Left hindlimb (tissue), 1 donor: Measurements from ENCODE around the gene SCNN1G.
"Not testable (repeated sequence)": the region's sequence is repeated elsewhere in the genome, so short reads cannot be mapped to it uniquely, and the experiment has no call there.

Experiments used
- DNase-seq: peaks from one replicate; pipeline ENCODE4 v3.0.0-alpha.2; 2018

Gene SCNN1G

GRCh38 chr16:23182679-23183542 is at the start of gene SCNN1G:
SCNN1G (plus strand) TSS chr16:23182745; CDS start chr16:23186272, 3,527 bp downstream.
- DNase-seq, result no peak

GRCh38 chr16:23132775-23133463 is 49.6 kb upstream of the SCNN1G start:
- no peak for DNase-seq

GRCh38 chr16:23134274-23134673 is 48.3 kb upstream of the SCNN1G start:
- no peak for DNase-seq

- no peak for DNase-seq
Measured at GRCh38 chr16:23137256-23137655, 45.3 kb upstream of the SCNN1G start.

GRCh38 chr16:23137818-23138217 is 44.7 kb upstream of the SCNN1G start:
- no peak for DNase-seq

- no peak for DNase-seq
Measured at GRCh38 chr16:23140107-23140506, 42.4 kb upstream of the SCNN1G start.

- no peak for DNase-seq
Measured at GRCh38 chr16:23141033-23141432, 41.5 kb upstream of the SCNN1G start.

GRCh38 chr16:23141500-23141899 is 41.0 kb upstream of the SCNN1G start:
- DNase-seq, result no peak

GRCh38 chr16:23141959-23142740 is 40.4 kb upstream of the SCNN1G start:
- no peak for DNase-seq

GRCh38 chr16:23143391-23143790 is 39.2 kb upstream of the SCNN1G start:
- DNase-seq, result no peak

GRCh38 chr16:23144393-23144792 is 38.2 kb upstream of the SCNN1G start:
- not testable (repeated sequence) for DNase-seq

- no peak for DNase-seq
Measured at GRCh38 chr16:23145186-23145585, 37.4 kb upstream of the SCNN1G start.

GRCh38 chr16:23145608-23146007 is 36.9 kb upstream of the SCNN1G start:
- DNase-seq, result no peak

- no peak for DNase-seq
Measured at GRCh38 chr16:23146877-23147601, 35.5 kb upstream of the SCNN1G start.

- DNase-seq, result no peak
Measured at GRCh38 chr16:23147666-23148065, 34.9 kb upstream of the SCNN1G start.

- DNase-seq, result no peak
Measured at GRCh38 chr16:23148166-23148512, 34.4 kb upstream of the SCNN1G start.

GRCh38 chr16:23148513-23149266 is 33.9 kb upstream of the SCNN1G start:
- DNase-seq, result peak; percentile 68

- peak; percentile 96 for DNase-seq
Measured at GRCh38 chr16:23149267-23149992, 33.1 kb upstream of the SCNN1G start, which contains the start of gene USP31. USP31 (minus strand) TSS chr16:23149452; CDS start chr16:23149270, 182 bp downstream.

GRCh38 chr16:23149993-23150364 is 32.6 kb upstream of the SCNN1G start:
- DNase-seq, result no peak

GRCh38 chr16:23152386-23153178 is 30.0 kb upstream of the SCNN1G start:
- no peak for DNase-seq
